ENCODE results near the gene SLC6A1. TPM values are rescaled to one million over a fixed set of nuclear protein-coding genes. Genes with fewer than 3 reads are reported as not detected.

Gene SLC6A1
- total RNA-seq, 1 donor from 2014 or later = 0.57 TPM

- no peak for DNase-seq (ENCODE audit: missing footprints)
- ATAC-seq = no peak
- intact Hi-C loops (cut with DNase I) = no loop called here
Measured at GRCh38 chr3:10962481-10963036, 30.0 kb upstream of the SLC6A1 start.

- DNase-seq (ENCODE audit: missing footprints) (no peak), ATAC-seq (no peak)
- intact Hi-C loops (cut with DNase I) = no loop called here
Measured at GRCh38 chr3:10964537-10965167, 27.9 kb upstream of the SLC6A1 start.

- intact Hi-C loops (cut with DNase I) = no loop called here
- DNase-seq (ENCODE audit: missing footprints) = no peak
- ATAC-seq = peak; percentile 40
Measured at GRCh38 chr3:10968401-10968800, 24.1 kb upstream of the SLC6A1 start.

- DNase-seq (ENCODE audit: missing footprints) (no peak), ATAC-seq (no peak)
- intact Hi-C loops (cut with DNase I) = no loop called here
Measured at GRCh38 chr3:10970306-10970960, 22.1 kb upstream of the SLC6A1 start.

GRCh38 chr3:10972072-10972782 lies 20.3 kb upstream of the SLC6A1 start:
- no peak for DNase-seq (ENCODE audit: missing footprints)
- intact Hi-C loops (cut with DNase I) = no loop called here
- ATAC-seq = no peak

GRCh38 chr3:10973046-10973595 lies 19.4 kb upstream of the SLC6A1 start:
- ATAC-seq = no peak
- no peak for DNase-seq (ENCODE audit: missing footprints)

GRCh38 chr3:10974131-10974530 lies 18.4 kb upstream of the SLC6A1 start:
- intact Hi-C loops (cut with DNase I) = no loop called here
- ATAC-seq = no peak
- no peak for DNase-seq (ENCODE audit: missing footprints)

More at GRCh38 chr3:10973046-10973595, 19.4 kb upstream of the SLC6A1 start:
- intact Hi-C loops (cut with DNase I) = no loop called here

GRCh38 chr3:10974746-10975375 lies 17.7 kb upstream of the SLC6A1 start:
- intact Hi-C loops (cut with DNase I) = no loop called here
- DNase-seq (ENCODE audit: missing footprints) (no peak), ATAC-seq (no peak)

- ATAC-seq = no peak
- intact Hi-C loops (cut with DNase I) = no loop called here
- DNase-seq (ENCODE audit: missing footprints) = no peak
Measured at GRCh38 chr3:10975695-10976234, 16.8 kb upstream of the SLC6A1 start.

GRCh38 chr3:10976770-10977169 lies 15.8 kb upstream of the SLC6A1 start:
- no peak for ATAC-seq
- no peak for DNase-seq (ENCODE audit: missing footprints)
- intact Hi-C loops (cut with DNase I) = no loop called here

GRCh38 chr3:10977892-10978510 lies 14.5 kb upstream of the SLC6A1 start:
- DNase-seq (ENCODE audit: missing footprints) = no peak
- ATAC-seq = no peak
- intact Hi-C loops (cut with DNase I) = no loop called here

GRCh38 chr3:10978956-10979355 lies 13.6 kb upstream of the SLC6A1 start:
- ATAC-seq (no peak), DNase-seq (ENCODE audit: missing footprints) (no peak)
- intact Hi-C loops (cut with DNase I) = no loop called here

GRCh38 chr3:10980312-10980711 lies 12.2 kb upstream of the SLC6A1 start:
- ATAC-seq (no peak), DNase-seq (ENCODE audit: missing footprints) (no peak)
- intact Hi-C loops (cut with DNase I) = loop anchor here (5.0 kb wide), 1 partner anchor 33 kb away; no protein-coding TSS in a partner anchor

- ATAC-seq = no peak
- no peak for DNase-seq (ENCODE audit: missing footprints)
- intact Hi-C loops (cut with DNase I) = loop anchor here (5.0 kb wide), 1 partner anchor 34 kb away; no protein-coding TSS in a partner anchor
Measured at GRCh38 chr3:10981031-10981430, 11.5 kb upstream of the SLC6A1 start.

- intact Hi-C loops (cut with DNase I) = loop anchor here (2.0 to 5.0 kb wide), 2 partner anchors 25 to 35 kb away; no protein-coding TSS in a partner anchor
- no peak for DNase-seq (ENCODE audit: missing footprints)
- ATAC-seq = peak; percentile 27
Measured at GRCh38 chr3:10981961-10982360, 10.6 kb upstream of the SLC6A1 start.

- intact Hi-C loops (cut with DNase I) = loop anchor here (2.0 to 5.0 kb wide), 2 partner anchors 26 to 35 kb away; no protein-coding TSS in a partner anchor
- DNase-seq (ENCODE audit: missing footprints) (no peak), ATAC-seq (no peak)
Measured at GRCh38 chr3:10982782-10983181, 9.8 kb upstream of the SLC6A1 start.

- DNase-seq (ENCODE audit: missing footprints) (no peak), ATAC-seq (no peak)
- intact Hi-C loops (cut with DNase I) = loop anchor here (2.0 to 5.0 kb wide), 2 partner anchors 27 to 36 kb away; no protein-coding TSS in a partner anchor
Measured at GRCh38 chr3:10983219-10983916, 9.2 kb upstream of the SLC6A1 start.

Data from Right ventricle myocardium inferior (tissue), 1 donor.